NCI-H2196 (cell line): ENCODE results near the gene CENPF.
"Not testable (repeated sequence)": the region's sequence is repeated elsewhere in the genome, so short reads cannot be mapped to it uniquely, and the experiment has no call there.

Experiments used
- DNase-seq: peaks from one replicate; lab custom pipeline; 2025; ENCODE audit not compliant: unreplicated experiment; lab: John Stamatoyannopoulos, UW

CENPF gene

GRCh38 chr1:214658175-214658574 is 55.2 kb downstream of the CENPF start:
- DNase-seq = no peak

DNA sequence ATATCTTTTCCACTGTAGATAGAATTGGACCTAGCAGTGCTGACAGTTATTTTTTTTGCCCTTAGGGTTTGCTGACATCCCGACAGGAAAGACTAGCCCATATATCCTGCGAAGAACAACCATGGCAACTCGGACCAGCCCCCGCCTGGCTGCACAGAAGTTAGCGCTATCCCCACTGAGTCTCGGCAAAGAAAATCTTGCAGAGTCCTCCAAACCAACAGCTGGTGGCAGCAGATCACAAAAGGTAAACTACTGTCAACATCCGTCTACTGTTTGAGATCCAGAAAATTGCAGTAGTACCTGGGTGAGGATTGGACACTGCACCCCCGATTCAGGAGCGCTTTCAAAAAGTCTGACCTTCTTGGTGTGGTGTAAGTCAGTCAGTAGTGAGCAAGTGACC is 55.8 kb downstream of the CENPF start:
- no peak for DNase-seq

- DNase-seq = no peak
Measured at GRCh38 chr1:214660190-214660589, 57.2 kb downstream of the CENPF start.

DNA sequence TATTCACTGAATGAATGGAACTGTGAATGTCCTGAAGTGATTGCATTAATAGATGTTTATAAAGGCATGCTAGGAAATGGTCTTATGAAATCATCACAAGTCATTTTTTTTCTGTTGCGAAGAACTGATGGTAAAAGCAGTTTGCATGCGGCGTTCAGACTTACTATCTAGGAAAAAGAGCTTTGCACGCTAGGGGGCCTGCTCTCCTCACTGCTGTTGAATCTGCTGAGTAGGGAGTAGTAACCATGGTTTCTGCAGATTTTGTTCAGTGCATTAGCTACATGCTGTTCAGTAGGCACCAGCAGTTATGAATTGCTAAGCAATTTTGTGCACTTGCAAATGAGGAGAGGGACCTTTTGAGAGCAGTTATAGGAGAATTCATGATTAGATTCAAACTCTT is 57.9 kb downstream of the CENPF start:
- no peak for DNase-seq

DNA sequence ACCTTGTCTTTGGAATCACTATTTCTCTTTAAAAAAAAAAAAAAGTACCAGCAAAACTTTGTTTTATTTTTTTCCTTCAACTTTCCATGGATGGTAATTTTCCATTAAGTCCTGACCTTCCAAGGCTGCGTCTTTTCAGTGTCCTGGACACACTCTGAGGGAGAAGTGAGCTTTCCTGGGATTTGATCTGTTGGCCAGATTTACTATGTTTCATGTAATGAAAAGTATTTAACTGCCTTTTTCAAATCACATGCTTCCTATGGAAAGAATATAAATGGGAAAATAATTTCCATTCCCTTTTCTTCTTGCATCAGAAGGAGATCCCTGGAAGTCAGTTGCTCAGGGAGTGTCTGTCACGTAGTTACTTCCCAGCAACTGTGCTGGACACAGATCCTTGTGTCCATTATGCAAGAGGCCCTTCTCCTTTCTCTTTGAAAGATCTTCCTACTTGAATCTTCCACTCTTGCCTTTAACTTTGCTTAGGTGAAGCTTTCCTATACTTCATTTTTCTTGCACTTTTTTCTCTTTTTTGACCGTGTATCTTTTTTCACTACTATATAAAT is 59.3 kb downstream of the CENPF start:
- DNase-seq = no peak

- DNase-seq = no peak
Measured at GRCh38 chr1:214664651-214665433, 61.8 kb downstream of the CENPF start.

DNA sequence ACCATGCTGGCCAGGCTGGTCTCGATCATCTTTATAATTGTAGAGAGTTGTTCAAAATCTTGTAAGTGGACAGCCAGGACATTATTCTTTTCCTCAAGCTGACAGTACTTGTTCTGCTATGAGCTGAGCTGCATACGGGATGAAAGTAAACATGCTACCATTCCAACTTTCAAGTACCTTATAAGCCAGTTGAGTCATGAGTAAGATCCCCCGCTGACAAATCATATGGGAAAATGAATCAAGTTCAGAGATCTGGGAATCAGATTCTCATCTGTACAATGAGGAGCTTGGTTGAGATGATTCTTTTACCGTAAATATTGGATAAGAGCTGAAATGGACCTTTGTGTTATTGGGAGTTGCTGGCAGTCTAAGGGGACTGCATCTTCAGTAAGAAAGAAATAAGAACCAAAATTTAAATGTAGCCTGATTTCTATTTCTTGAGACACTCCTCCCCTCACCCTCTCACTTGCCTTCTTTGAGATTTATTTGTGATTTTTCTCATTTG is 62.7 kb downstream of the CENPF start:
- DNase-seq = no peak

GRCh38 chr1:214666674-214667073 is 63.7 kb downstream of the CENPF start:
- DNase-seq = no peak

DNA sequence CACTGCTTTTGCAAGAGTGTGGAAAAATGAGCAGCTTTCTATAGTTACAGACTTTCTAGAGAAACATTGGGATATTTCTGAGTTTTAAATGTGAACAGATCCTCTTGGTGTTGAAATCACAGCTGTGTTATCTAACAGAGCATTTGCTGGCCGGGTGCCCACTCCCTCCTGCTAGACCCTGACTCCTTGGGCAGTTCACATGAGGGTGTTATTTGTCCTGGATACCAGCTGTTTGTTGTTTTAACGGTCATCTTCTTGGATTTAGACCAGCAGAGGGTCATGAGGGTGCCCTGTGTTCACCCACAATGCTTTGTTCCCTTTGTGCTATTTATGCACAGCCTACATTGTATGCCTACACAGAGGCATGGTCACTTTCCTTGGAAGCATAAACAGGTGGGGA is 67.1 kb downstream of the CENPF start:
- no peak for DNase-seq

DNA sequence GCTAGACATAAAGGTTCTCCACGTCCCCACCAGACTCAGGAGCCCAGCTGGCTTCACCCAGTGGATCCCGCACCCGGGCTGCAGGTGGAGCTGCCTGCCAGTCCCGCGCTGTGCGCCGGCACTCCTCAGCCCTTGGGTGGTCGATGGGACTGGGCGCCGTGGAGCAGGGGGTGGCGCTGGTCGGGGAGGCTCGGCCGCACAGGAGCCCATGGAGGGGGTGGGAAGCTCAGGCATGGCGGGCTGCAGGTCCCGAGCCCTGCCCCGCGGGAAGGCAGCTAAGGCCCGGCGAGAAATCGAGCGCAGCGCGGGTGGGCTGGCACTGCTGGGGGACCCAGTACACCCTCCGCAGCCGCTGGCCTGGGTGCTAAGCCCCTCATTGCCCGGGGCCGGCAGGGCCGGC is 70.0 kb downstream of the CENPF start:
- DNase-seq = not testable (repeated sequence)

DNA sequence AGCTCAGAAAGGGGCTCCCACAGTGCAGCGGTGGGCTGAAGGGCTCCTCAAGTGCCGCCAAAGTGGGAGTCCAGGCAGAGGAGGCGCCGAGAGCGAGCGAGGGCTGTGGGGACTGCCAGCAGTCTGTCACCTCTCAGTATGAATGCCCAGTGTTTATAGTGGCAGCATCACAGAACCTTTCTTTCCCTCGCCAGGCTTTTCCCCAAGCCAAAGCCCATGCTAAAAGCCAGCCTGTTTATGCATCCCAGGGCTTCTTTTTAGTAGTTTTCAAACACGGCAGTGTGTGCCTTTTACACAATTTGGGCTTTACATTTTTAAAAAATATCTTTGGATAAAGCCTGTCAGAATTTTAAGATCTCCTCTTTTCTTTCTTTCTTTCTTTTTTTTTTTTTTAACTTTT is 70.6 kb downstream of the CENPF start:
- no peak for DNase-seq

- not testable (repeated sequence) for DNase-seq
Measured at GRCh38 chr1:214675524-214675923, 72.5 kb downstream of the CENPF start.

GRCh38 chr1:214676747-214677146 is 73.8 kb downstream of the CENPF start:
- DNase-seq = no peak

GRCh38 chr1:214677945-214678344 is 75.0 kb downstream of the CENPF start:
- DNase-seq = no peak

- DNase-seq = no peak
Measured at GRCh38 chr1:214678386-214678785, 75.4 kb downstream of the CENPF start.

- DNase-seq = no peak
Measured at GRCh38 chr1:214683621-214684020, 80.6 kb downstream of the CENPF start.

- DNase-seq = no peak
Measured at GRCh38 chr1:214685906-214686305, 82.9 kb downstream of the CENPF start.

DNA sequence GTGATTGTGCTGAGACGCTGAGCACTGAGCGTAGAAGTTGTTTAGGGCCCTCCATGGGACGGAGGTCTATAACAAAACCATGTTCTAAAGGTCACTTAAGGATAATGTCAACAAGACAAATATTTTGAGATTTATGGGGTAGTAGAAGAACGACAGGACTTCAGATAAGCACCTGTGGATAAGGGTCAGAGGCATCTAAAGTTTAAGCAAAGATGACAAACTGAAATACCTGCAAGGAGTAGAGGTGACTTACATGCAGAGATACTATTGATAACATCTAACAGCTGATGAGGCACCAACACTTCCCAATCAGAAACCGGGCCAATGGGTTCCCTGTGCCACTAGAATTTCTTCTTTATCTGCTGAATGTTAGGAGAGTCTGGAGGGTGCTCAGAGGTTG is 83.5 kb downstream of the CENPF start:
- DNase-seq = no peak

DNA sequence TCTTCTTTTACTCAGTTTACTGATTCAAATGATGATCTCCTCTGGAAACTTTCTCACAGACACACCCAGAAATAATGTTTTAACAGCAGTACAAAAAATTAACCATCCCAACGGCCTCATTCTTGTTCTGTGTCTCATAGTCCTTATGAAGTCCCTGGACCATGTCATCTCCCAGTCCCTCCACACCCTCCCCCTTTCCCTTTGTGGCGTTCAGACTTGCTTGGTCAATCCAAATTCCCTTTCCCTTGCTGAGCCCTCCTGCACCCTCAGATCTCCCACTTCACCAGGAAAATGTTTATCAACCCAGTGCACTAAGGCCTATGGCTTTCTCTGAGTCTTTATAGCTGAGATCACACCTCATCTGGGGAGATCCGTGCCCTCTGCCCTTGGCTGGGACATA is 85.9 kb downstream of the CENPF start:
- DNase-seq = no peak

DNA sequence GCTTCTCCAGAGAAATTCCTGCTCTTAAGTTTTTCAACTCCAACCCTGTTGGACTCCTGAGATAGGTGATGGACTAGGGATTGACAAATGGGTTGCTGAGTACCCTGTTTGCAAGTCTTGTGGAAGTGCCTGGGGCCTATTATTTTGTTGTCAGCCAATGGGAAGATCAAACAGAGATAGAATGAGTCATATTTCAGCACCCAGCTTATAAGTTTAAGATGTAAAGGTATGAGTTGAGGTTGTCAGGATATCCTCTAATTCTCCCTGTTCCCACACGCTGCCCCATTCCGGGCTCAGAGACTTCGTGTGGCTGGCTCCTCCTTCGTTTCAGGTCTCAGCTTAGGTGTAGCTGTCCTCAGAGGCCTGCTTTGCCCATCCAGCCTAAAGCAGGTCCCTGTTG is 91.8 kb downstream of the CENPF start:
- DNase-seq = no peak

- no peak for DNase-seq
Measured at GRCh38 chr1:214698559-214698958, 95.6 kb downstream of the CENPF start.

- no peak for DNase-seq
Measured at GRCh38 chr1:214700437-214700836, 97.4 kb downstream of the CENPF start.

- no peak for DNase-seq
Measured at GRCh38 chr1:214702556-214702955, 99.6 kb downstream of the CENPF start.
